ENCODE data around the gene FARSA.

FARSA gene

GRCh38 chr19:12886651-12886968 lies 46.9 kb downstream of the FARSA start:
- Histone ChIP-seq H3K4me1 (ENCODE audit: control insufficient read depth, insufficient read depth, low read length, poor library complexity, severe bottlenecking) (peaks cover 2% of the 10 kb centered on the region), H3K36me3 (ENCODE audit: control insufficient read depth, insufficient read depth, low read length) (no peaks in the 10 kb centered on the region), H3K9me3 (ENCODE audit: control insufficient read depth, low read length) (peaks cover 27% of the 10 kb centered on the region), H3K4me3 (ENCODE audit: extremely low read depth, insufficient read depth, low read length, poor library complexity, severe bottlenecking) (no peak overlapping the region), H3K27ac (ENCODE audit: low read depth, low read length, severe bottlenecking) (no peak overlapping the region)
- WGBS, 2 experiments (ENCODE audit: insufficient coverage in 2 of 2), result 62 to 100% methylated on average over 2 to 4 of the region's 5 CpGs

GRCh38 chr19:12885749-12886650 lies 47.5 kb downstream of the FARSA start:
- H3K9me3 ChIP-seq (ENCODE audit: control insufficient read depth, low read length), result peaks cover 27% of the 10 kb centered on the region
- 3 to 7% methylated on average over 19 to 38 of the region's 53 CpGs for WGBS, 2 experiments (ENCODE audit: insufficient coverage in 2 of 2)
- peaks cover 4% of the 10 kb centered on the region for H3K4me1 ChIP-seq (ENCODE audit: control insufficient read depth, insufficient read depth, low read length, poor library complexity, severe bottlenecking)
- H3K4me3 ChIP-seq (ENCODE audit: extremely low read depth, insufficient read depth, low read length, poor library complexity, severe bottlenecking), result peak overlapping the region; percentile 28
- H3K27ac ChIP-seq (ENCODE audit: low read depth, low read length, severe bottlenecking), result no peak overlapping the region
- no peaks in the 10 kb centered on the region for H3K36me3 ChIP-seq (ENCODE audit: control insufficient read depth, insufficient read depth, low read length)

- H3K9me3 ChIP-seq (ENCODE audit: control insufficient read depth, low read length), result peaks cover 27% of the 10 kb centered on the region
- H3K4me3 ChIP-seq (ENCODE audit: extremely low read depth, insufficient read depth, low read length, poor library complexity, severe bottlenecking), result peak overlapping the region; percentile 28
- no peaks in the 10 kb centered on the region for H3K36me3 ChIP-seq (ENCODE audit: control insufficient read depth, insufficient read depth, low read length)
- 8 to 12% methylated on average over 51 to 54 of the region's 73 CpGs for WGBS, 2 experiments (ENCODE audit: insufficient coverage in 2 of 2)
- no peak overlapping the region for H3K27ac ChIP-seq (ENCODE audit: low read depth, low read length, severe bottlenecking)
- H3K4me1 ChIP-seq (ENCODE audit: control insufficient read depth, insufficient read depth, low read length, poor library complexity, severe bottlenecking), result peaks cover 4% of the 10 kb centered on the region
Measured at GRCh38 chr19:12884926-12885748, 48.4 kb downstream of the FARSA start.

GRCh38 chr19:12884627-12884925 lies 48.9 kb downstream of the FARSA start:
- Histone ChIP-seq H3K9me3 (ENCODE audit: control insufficient read depth, low read length) (peaks cover 27% of the 10 kb centered on the region), H3K4me1 (ENCODE audit: control insufficient read depth, insufficient read depth, low read length, poor library complexity, severe bottlenecking) (peaks cover 4% of the 10 kb centered on the region), H3K27ac (ENCODE audit: low read depth, low read length, severe bottlenecking) (no peak overlapping the region), H3K4me3 (ENCODE audit: extremely low read depth, insufficient read depth, low read length, poor library complexity, severe bottlenecking) (no peak overlapping the region), H3K36me3 (ENCODE audit: control insufficient read depth, insufficient read depth, low read length) (no peaks in the 10 kb centered on the region)
- 90 to 95% methylated on average over 9 to 10 of the region's 12 CpGs for WGBS, 2 experiments (ENCODE audit: insufficient coverage in 2 of 2)

- peaks cover 4% of the 10 kb centered on the region for H3K4me1 ChIP-seq (ENCODE audit: control insufficient read depth, insufficient read depth, low read length, poor library complexity, severe bottlenecking)
- no peaks in the 10 kb centered on the region for H3K36me3 ChIP-seq (ENCODE audit: control insufficient read depth, insufficient read depth, low read length)
- H3K4me3 ChIP-seq (ENCODE audit: extremely low read depth, insufficient read depth, low read length, poor library complexity, severe bottlenecking), result no peak overlapping the region
- no peak overlapping the region for H3K27ac ChIP-seq (ENCODE audit: low read depth, low read length, severe bottlenecking)
- WGBS, 2 experiments (ENCODE audit: insufficient coverage in 2 of 2), result 89 to 97% methylated on average over 2 to 3 of the region's 3 CpGs
- H3K9me3 ChIP-seq (ENCODE audit: control insufficient read depth, low read length), result peaks cover 27% of the 10 kb centered on the region
Measured at GRCh38 chr19:12884202-12884601, 49.3 kb downstream of the FARSA start.

- peaks cover 27% of the 10 kb centered on the region for H3K9me3 ChIP-seq (ENCODE audit: control insufficient read depth, low read length)
- WGBS, 2 experiments (ENCODE audit: insufficient coverage in 2 of 2), result 83 to 87% methylated on average over 3 of the region's 3 CpGs
- peaks cover 5% of the 10 kb centered on the region for H3K36me3 ChIP-seq (ENCODE audit: control insufficient read depth, insufficient read depth, low read length)
- no peak overlapping the region for H3K27ac ChIP-seq (ENCODE audit: low read depth, low read length, severe bottlenecking)
- H3K4me1 ChIP-seq (ENCODE audit: control insufficient read depth, insufficient read depth, low read length, poor library complexity, severe bottlenecking), result peaks cover 4% of the 10 kb centered on the region
- no peak overlapping the region for H3K4me3 ChIP-seq (ENCODE audit: extremely low read depth, insufficient read depth, low read length, poor library complexity, severe bottlenecking)
Measured at GRCh38 chr19:12882589-12882988, 50.9 kb downstream of the FARSA start.

GRCh38 chr19:12881172-12881808 lies 52.2 kb downstream of the FARSA start, which contains the start of gene DNASE2:
DNASE2 (minus strand) TSS chr19:12881449; CDS start chr19:12881375, 74 bp downstream.
- peaks cover 27% of the 10 kb centered on the region for H3K9me3 ChIP-seq (ENCODE audit: control insufficient read depth, low read length)
- H3K4me3 ChIP-seq (ENCODE audit: extremely low read depth, insufficient read depth, low read length, poor library complexity, severe bottlenecking), result peak within 1 kb of the TSS; percentile 64
- 0% methylated on average over 34 of the region's 38 CpGs for WGBS, 2 experiments (ENCODE audit: insufficient coverage in 2 of 2)
- H3K27ac ChIP-seq (ENCODE audit: low read depth, low read length, severe bottlenecking), result peak within 1 kb of the TSS; percentile 36
- H3K36me3 ChIP-seq (ENCODE audit: control insufficient read depth, insufficient read depth, low read length), result peaks cover 5% of the 10 kb centered on the region
- H3K4me1 ChIP-seq (ENCODE audit: control insufficient read depth, insufficient read depth, low read length, poor library complexity, severe bottlenecking), result peaks cover 4% of the 10 kb centered on the region

GRCh38 chr19:12880551-12881171 lies 52.9 kb downstream of the FARSA start:
- Histone ChIP-seq H3K36me3 (ENCODE audit: control insufficient read depth, insufficient read depth, low read length) (peaks cover 5% of the 10 kb centered on the region), H3K9me3 (ENCODE audit: control insufficient read depth, low read length) (peaks cover 27% of the 10 kb centered on the region), H3K27ac (ENCODE audit: low read depth, low read length, severe bottlenecking) (peak overlapping the region; percentile 36), H3K4me1 (ENCODE audit: control insufficient read depth, insufficient read depth, low read length, poor library complexity, severe bottlenecking) (peaks cover 4% of the 10 kb centered on the region), H3K4me3 (ENCODE audit: extremely low read depth, insufficient read depth, low read length, poor library complexity, severe bottlenecking) (peak overlapping the region; percentile 64)
- WGBS, 2 experiments (ENCODE audit: insufficient coverage in 2 of 2), result 16 to 21% methylated on average over 23 to 29 of the region's 29 CpGs

GRCh38 chr19:12875086-12875485 lies 58.4 kb downstream of the FARSA start:
- H3K4me1 ChIP-seq (ENCODE audit: control insufficient read depth, insufficient read depth, low read length, poor library complexity, severe bottlenecking), result no peaks in the 10 kb centered on the region
- no peaks in the 10 kb centered on the region for H3K9me3 ChIP-seq (ENCODE audit: control insufficient read depth, low read length)
- WGBS, 2 experiments (ENCODE audit: insufficient coverage in 2 of 2), result 96 to 98% methylated on average over 4 to 5 of the region's 6 CpGs
- H3K27ac ChIP-seq (ENCODE audit: low read depth, low read length, severe bottlenecking), result no peak overlapping the region
- peaks cover 5% of the 10 kb centered on the region for H3K36me3 ChIP-seq (ENCODE audit: control insufficient read depth, insufficient read depth, low read length)
- H3K4me3 ChIP-seq (ENCODE audit: extremely low read depth, insufficient read depth, low read length, poor library complexity, severe bottlenecking), result no peak overlapping the region

Measured in mesodermal cell (in vitro differentiated cells).